SK-N-SH treated with all-trans-retinoic acid at 6 μM for 48 hours (cell line): ENCODE measurements around the gene DNAJC6.
"Not testable (repeated sequence)": the region's sequence is repeated elsewhere in the genome, so short reads cannot be mapped to it uniquely, and the experiment has no call there.

Source experiments
- ATAC-seq: fragments of 200-7000 bp; cut with Tn5 transposase; 3 replicates; pipeline ENCODE4 v1.9.1; 2020; ENCODE audit warnings: mild to moderate bottlenecking, moderate library complexity
- ARNTL ChIP-seq: fragments of 450-650 bp; formaldehyde crosslinking; IDR thresholded peaks from 2 replicates; pipeline ENCODE4 v1.5.0; 2020; ENCODE audit warnings: low read depth, mild to moderate bottlenecking, moderate library complexity, borderline replicate concordance
- BACH2 ChIP-seq: fragments of 250-450 bp; sonication (Bioruptor Pico); IDR thresholded peaks from 2 replicates; pipeline ENCODE4 v1.9.0; 2021; ENCODE audit warnings: mild to moderate bottlenecking, borderline replicate concordance
- CSDC2 ChIP-seq: fragments of 250-450 bp; sonication (Bioruptor Pico); IDR thresholded peaks from 2 replicates; pipeline ENCODE4 v1.5.0; 2020; ENCODE audit warnings: mild to moderate bottlenecking, moderate library complexity
- ESRRG ChIP-seq: fragments of 250-450 bp; sonication (Bioruptor Pico); IDR thresholded peaks from 2 replicates; pipeline ENCODE4 v1.6.1; 2021; ENCODE audit warnings: mild to moderate bottlenecking
- GLIS3 ChIP-seq: fragments of 250-450 bp; sonication (Bioruptor Pico); IDR thresholded peaks from 2 replicates; pipeline ENCODE4 v1.5.0; 2020; ENCODE audit warnings: mild to moderate bottlenecking, moderate library complexity
- ISL1 ChIP-seq: fragments of 250-450 bp; sonication (Bioruptor Pico); IDR thresholded peaks from 2 replicates; pipeline ENCODE4 v2.1.2; 2022; ENCODE audit warnings: mild to moderate bottlenecking, moderate library complexity
- OSR1 ChIP-seq: fragments of 250-450 bp; sonication (Bioruptor Pico); IDR thresholded peaks from 2 replicates; pipeline ENCODE4 v1.8.0; 2022; ENCODE audit warnings: moderate library complexity, mild to moderate bottlenecking, inconsistent platforms
- PATZ1 ChIP-seq: fragments of 250-450 bp; sonication (Bioruptor Pico); IDR thresholded peaks from 2 replicates; pipeline ENCODE4 v1.8.0; 2020; ENCODE audit warnings: mild to moderate bottlenecking, moderate library complexity, borderline replicate concordance
- POU6F1 ChIP-seq: fragments of 250-450 bp; sonication (Bioruptor Pico); IDR thresholded peaks from 2 replicates; pipeline ENCODE4 v1.8.0; 2021; ENCODE audit warnings: low read depth, mild to moderate bottlenecking, moderate library complexity, borderline replicate concordance
- PPARA ChIP-seq: fragments of 250-450 bp; sonication (Bioruptor Pico); IDR thresholded peaks from 2 replicates; pipeline ENCODE4 v1.5.0; 2020; ENCODE audit warnings: mild to moderate bottlenecking, borderline replicate concordance
- RARB ChIP-seq: fragments of 250-450 bp; sonication (Bioruptor Pico); IDR thresholded peaks from 2 replicates; pipeline ENCODE4 v1.8.0; 2021; ENCODE audit warnings: mild to moderate bottlenecking, moderate library complexity
- SNAI2 ChIP-seq: fragments of 250-450 bp; sonication (Bioruptor Pico); IDR thresholded peaks from 2 replicates; pipeline ENCODE4 v1.5.0; 2020; ENCODE audit warnings: mild to moderate bottlenecking, moderate library complexity
- TOX ChIP-seq: fragments of 250-450 bp; sonication (Bioruptor Pico); IDR thresholded peaks from 2 replicates; pipeline ENCODE4 v1.8.0; 2021; ENCODE audit warnings: mild to moderate bottlenecking, moderate library complexity, borderline replicate concordance
- TSHZ2 ChIP-seq: fragments of 250-450 bp; sonication (Bioruptor Pico); IDR thresholded peaks from 2 replicates; pipeline ENCODE4 v1.5.0; 2020; ENCODE audit warnings: mild to moderate bottlenecking, moderate library complexity
- ZC3H10 ChIP-seq: fragments of 250-450 bp; sonication (Bioruptor Pico); IDR thresholded peaks from 2 replicates; pipeline ENCODE4 v1.5.1; 2021; ENCODE audit warnings: mild to moderate bottlenecking, moderate library complexity
- ZFP3 ChIP-seq: fragments of 250-450 bp; sonication (Bioruptor Pico); IDR thresholded peaks from 2 replicates; pipeline ENCODE4 v1.5.0; 2020; ENCODE audit warnings: mild to moderate bottlenecking, moderate library complexity
- ZFP30 ChIP-seq: fragments of 450-650 bp; formaldehyde crosslinking; IDR thresholded peaks from 2 replicates; pipeline ENCODE4 v1.5.0; 2022; ENCODE audit warnings: mild to moderate bottlenecking, moderate library complexity
- ZNF565 ChIP-seq: fragments of 450-650 bp; formaldehyde crosslinking; conservative IDR thresholded peaks from 2 replicates; pipeline ENCODE4 v1.5.0; 2020; ENCODE audit warnings: low read depth, mild to moderate bottlenecking, moderate library complexity
- ZNF70 ChIP-seq: fragments of 450-650 bp; formaldehyde crosslinking; IDR thresholded peaks from 2 replicates; pipeline ENCODE4 v1.5.0; 2020; ENCODE audit warnings: mild to moderate bottlenecking, moderate library complexity
- ZNF8 ChIP-seq: fragments of 450-650 bp; formaldehyde crosslinking; IDR thresholded peaks from 2 replicates; pipeline ENCODE4 v1.5.0; 2020; ENCODE audit warnings: mild to moderate bottlenecking, moderate library complexity

Gene DNAJC6

GRCh38 chr1:65377496-65378246, 68.3 kb downstream of the DNAJC6 start:
- ATAC-seq: no peak
- TF ChIP-seq PATZ1 (CRISPR knock-in tag) (no peak), PPARA (no peak), TOX (CRISPR knock-in tag) (no peak), GLIS3 (CRISPR knock-in tag) (no peak), SNAI2 (CRISPR knock-in tag) (no peak)

GRCh38 chr1:65378247-65378946, 69.1 kb downstream of the DNAJC6 start:
- no peak for ATAC-seq
- TF ChIP-seq TSHZ2 (CRISPR knock-in tag) (no peak), RARB (no peak), ZC3H10 (no peak), PATZ1 (CRISPR knock-in tag) (no peak), ZFP3 (CRISPR knock-in tag) (no peak)

- ATAC-seq: not testable (repeated sequence)
Observed at GRCh38 chr1:65384426-65384825, 75.1 kb downstream of the DNAJC6 start.

GRCh38 chr1:65386439-65386838, 77.1 kb downstream of the DNAJC6 start:
- no peak for ATAC-seq
- TF ChIP-seq ZNF8 (CRISPR knock-in tag) (no peak), PATZ1 (CRISPR knock-in tag) (no peak), ZNF70 (CRISPR knock-in tag) (no peak), TOX (CRISPR knock-in tag) (no peak), CSDC2 (CRISPR knock-in tag) (no peak), ZC3H10 (no peak), ZNF565 (no peak), RARB (no peak), SNAI2 (CRISPR knock-in tag) (no peak), POU6F1 (CRISPR knock-in tag) (no peak), BACH2 (CRISPR knock-in tag) (no peak), PPARA (no peak), ZFP30 (CRISPR knock-in tag) (no peak), ISL1 (CRISPR knock-in tag) (no peak), ARNTL (CRISPR knock-in tag) (no peak), OSR1 (no peak), ESRRG (no peak), ZFP3 (CRISPR knock-in tag) (no peak)
